Lower leg skin (tissue), 3 donors: ENCODE measurements around the gene SEL1L3.

Experiments
- POLR2A ChIP-seq, 2 donors: fragments of 450-650 bp; IDR thresholded peaks; one replicate each; pipeline ENCODE4 v1.6.1; 2016 to 2017; ENCODE audit warnings: antibody characterized with exemption in 2 of 2, mild to moderate bottlenecking in 1 of 2, moderate library complexity in 1 of 2
- TF ChIP-seq, protein P1 (sequence below), 3 donors: fragments of 450-650 bp; IDR thresholded peaks; one replicate each; pipeline ENCODE4 v1.5.1; 2016; ENCODE audit warnings: antibody characterized with exemption in 3 of 3, mild to moderate bottlenecking in 3 of 3, moderate library complexity in 2 of 3

DNA sequence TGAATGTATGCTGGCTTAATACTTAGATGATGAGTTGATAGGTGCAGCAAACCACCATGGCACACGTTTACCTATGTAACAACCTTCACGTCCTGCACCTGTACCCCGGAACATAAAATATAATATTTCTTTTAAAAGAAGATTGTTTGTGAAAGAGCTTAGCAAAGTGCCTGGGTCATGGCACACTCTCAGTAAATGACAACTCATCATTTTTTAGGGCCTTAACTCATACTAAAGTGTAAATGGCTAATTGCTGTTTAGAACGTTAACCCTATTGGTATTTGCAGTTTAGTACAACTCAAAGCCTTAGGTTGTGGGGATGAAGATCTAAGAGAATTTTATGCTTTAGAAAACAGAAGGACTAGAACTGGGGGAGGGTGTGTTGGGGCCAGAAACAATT lies 67.7 kb downstream of the SEL1L3 start:
- TF ChIP-seq, protein P1, sequence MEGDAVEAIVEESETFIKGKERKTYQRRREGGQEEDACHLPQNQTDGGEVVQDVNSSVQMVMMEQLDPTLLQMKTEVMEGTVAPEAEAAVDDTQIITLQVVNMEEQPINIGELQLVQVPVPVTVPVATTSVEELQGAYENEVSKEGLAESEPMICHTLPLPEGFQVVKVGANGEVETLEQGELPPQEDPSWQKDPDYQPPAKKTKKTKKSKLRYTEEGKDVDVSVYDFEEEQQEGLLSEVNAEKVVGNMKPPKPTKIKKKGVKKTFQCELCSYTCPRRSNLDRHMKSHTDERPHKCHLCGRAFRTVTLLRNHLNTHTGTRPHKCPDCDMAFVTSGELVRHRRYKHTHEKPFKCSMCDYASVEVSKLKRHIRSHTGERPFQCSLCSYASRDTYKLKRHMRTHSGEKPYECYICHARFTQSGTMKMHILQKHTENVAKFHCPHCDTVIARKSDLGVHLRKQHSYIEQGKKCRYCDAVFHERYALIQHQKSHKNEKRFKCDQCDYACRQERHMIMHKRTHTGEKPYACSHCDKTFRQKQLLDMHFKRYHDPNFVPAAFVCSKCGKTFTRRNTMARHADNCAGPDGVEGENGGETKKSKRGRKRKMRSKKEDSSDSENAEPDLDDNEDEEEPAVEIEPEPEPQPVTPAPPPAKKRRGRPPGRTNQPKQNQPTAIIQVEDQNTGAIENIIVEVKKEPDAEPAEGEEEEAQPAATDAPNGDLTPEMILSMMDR (IDR thresholded peaks at IDR 0.05), result no peak
- TF ChIP-seq POLR2A (IDR thresholded peaks at IDR 0.05), result no peak
